Activated CD4-positive, alpha-beta T cell treated with anti-CD3 and anti-CD28 coated beads for 24 hours (primary cell): ENCODE results near the gene CNEP1R1.

Experiments
- DNase-seq, 2 donors: peaks; one replicate each; pipeline ENCODE4 v3.0.0-alpha.2; 2020; ENCODE audit warnings: low read depth in 2 of 2

CNEP1R1 gene

GRCh38 chr16:50017553-50017952 is 7.5 kb upstream of the CNEP1R1 start:
- no peak for DNase-seq

- no peak for DNase-seq
Observed at GRCh38 chr16:50021544-50021943, 3.5 kb upstream of the CNEP1R1 start.

GRCh38 chr16:50023641-50024040 is 1.4 kb upstream of the CNEP1R1 start:
- no peak for DNase-seq

- no peak for DNase-seq
Observed at GRCh38 chr16:50024207-50024606, 818 bp upstream of the CNEP1R1 start.

GRCh38 chr16:50025537-50025931 is 509 bp downstream of the CNEP1R1 start:
- no peak for DNase-seq

- no peak for DNase-seq
Observed at GRCh38 chr16:50027829-50028228, 2.8 kb downstream of the CNEP1R1 start.

GRCh38 chr16:50035468-50035992 is 10.5 kb downstream of the CNEP1R1 start:
- DNase-seq: no peak

- DNase-seq: no peak
Observed at GRCh38 chr16:50036426-50036825, 11.4 kb downstream of the CNEP1R1 start.

GRCh38 chr16:50037662-50038220 is 12.7 kb downstream of the CNEP1R1 start:
- DNase-seq: no peak

GRCh38 chr16:50038286-50038685 is 13.3 kb downstream of the CNEP1R1 start:
- no peak for DNase-seq

- no peak for DNase-seq
Observed at GRCh38 chr16:50038756-50039529, 13.9 kb downstream of the CNEP1R1 start.

- DNase-seq: no peak
Observed at GRCh38 chr16:50040018-50040417, 15.0 kb downstream of the CNEP1R1 start.

- no peak for DNase-seq
Observed at GRCh38 chr16:50040710-50041109, 15.7 kb downstream of the CNEP1R1 start.

GRCh38 chr16:50043358-50043757 is 18.3 kb downstream of the CNEP1R1 start:
- DNase-seq: no peak

GRCh38 chr16:50045412-50045811 is 20.4 kb downstream of the CNEP1R1 start:
- no peak for DNase-seq

- DNase-seq: no peak
Observed at GRCh38 chr16:50046853-50047252, 21.8 kb downstream of the CNEP1R1 start.

- no peak for DNase-seq
Observed at GRCh38 chr16:50047864-50048263, 22.8 kb downstream of the CNEP1R1 start.

- DNase-seq: no peak
Observed at GRCh38 chr16:50050802-50051201, 25.8 kb downstream of the CNEP1R1 start.

GRCh38 chr16:50056226-50056625 is 31.2 kb downstream of the CNEP1R1 start:
- no peak for DNase-seq

GRCh38 chr16:50058091-50058771 is 33.2 kb downstream of the CNEP1R1 start:
- DNase-seq: no peak

GRCh38 chr16:50059111-50059510 is 34.1 kb downstream of the CNEP1R1 start:
- no peak for DNase-seq

GRCh38 chr16:50059669-50060068 is 34.6 kb downstream of the CNEP1R1 start:
- DNase-seq: no peak

GRCh38 chr16:50061326-50061725 is 36.3 kb downstream of the CNEP1R1 start:
- DNase-seq: no peak
